ENCODE results near the gene HOMEZ. TPM values are rescaled to one million over a fixed set of nuclear protein-coding genes. Genes with fewer than 3 reads are reported as not detected.

Gene HOMEZ
- total RNA-seq, 1 donor from 2014 or later = 26.0 TPM

DNA sequence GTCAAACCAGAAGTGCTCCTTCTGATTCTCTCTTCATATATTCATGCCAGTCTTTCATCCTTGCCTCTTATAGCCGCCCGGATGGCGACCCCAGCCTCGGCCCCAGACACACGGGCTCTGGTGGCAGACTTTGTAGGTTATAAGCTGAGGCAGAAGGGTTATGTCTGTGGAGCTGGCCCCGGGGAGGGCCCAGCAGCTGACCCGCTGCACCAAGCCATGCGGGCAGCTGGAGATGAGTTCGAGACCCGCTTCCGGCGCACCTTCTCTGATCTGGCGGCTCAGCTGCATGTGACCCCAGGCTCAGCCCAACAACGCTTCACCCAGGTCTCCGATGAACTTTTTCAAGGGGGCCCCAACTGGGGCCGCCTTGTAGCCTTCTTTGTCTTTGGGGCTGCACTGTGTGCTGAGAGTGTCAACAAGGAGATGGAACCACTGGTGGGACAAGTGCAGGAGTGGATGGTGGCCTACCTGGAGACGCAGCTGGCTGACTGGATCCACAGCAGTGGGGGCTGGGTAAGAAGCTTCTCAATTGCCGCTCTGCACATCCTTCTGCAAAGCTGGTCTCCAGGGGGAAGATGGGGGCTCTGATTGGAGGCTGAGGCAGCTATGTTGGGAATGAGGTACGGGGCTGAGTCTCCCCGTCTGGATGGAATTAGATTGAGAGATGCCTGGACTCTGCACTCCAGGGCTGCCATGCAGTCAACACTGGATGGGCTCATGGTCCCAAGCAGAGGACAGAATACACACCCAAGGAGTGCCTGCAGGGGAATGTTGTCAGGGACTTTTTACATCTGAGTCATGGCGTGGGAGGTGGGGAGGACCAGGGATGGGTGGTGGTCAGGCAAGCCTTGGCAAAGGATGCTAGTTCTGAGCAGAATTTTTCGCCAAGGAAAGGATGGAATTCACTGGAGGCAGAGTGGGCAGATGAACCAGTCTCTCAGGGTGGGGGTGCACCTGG is 22.0 kb upstream of the HOMEZ start:
- no peak for DNase-seq (ENCODE audit: low spot score)

DNA sequence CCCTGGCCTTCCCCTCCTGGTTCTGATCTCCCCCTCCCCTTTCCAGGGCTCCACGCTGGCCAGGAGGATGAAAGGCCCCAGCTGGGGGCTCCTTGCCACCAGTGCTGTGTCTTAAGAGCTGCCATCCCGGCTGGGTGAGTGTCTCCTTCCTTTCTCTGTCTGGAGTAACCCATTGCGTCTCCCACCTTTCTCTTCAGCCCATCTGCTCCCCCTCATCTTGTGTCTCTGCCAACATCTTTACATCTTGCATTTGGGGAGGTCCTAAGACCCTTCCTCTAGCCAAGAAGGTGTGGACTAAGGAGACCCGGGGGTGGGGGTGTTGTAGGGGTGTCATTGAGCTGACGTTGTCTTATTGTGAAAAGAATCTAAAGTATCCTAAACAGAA is 21.2 kb upstream of the HOMEZ start:
- DNase-seq (ENCODE audit: low spot score) = no peak

- peak; percentile 92 for DNase-seq (ENCODE audit: low spot score)
These were observed 20.6 kb upstream of the HOMEZ start, which contains the start of gene BCL2L2 for GRCh38 chr14:23306412-23307145. Gene BCL2L2, plus strand, starts transcription at chr14:23306833. Its CDS starts 935 bp downstream, at chr14:23307768.

DNA sequence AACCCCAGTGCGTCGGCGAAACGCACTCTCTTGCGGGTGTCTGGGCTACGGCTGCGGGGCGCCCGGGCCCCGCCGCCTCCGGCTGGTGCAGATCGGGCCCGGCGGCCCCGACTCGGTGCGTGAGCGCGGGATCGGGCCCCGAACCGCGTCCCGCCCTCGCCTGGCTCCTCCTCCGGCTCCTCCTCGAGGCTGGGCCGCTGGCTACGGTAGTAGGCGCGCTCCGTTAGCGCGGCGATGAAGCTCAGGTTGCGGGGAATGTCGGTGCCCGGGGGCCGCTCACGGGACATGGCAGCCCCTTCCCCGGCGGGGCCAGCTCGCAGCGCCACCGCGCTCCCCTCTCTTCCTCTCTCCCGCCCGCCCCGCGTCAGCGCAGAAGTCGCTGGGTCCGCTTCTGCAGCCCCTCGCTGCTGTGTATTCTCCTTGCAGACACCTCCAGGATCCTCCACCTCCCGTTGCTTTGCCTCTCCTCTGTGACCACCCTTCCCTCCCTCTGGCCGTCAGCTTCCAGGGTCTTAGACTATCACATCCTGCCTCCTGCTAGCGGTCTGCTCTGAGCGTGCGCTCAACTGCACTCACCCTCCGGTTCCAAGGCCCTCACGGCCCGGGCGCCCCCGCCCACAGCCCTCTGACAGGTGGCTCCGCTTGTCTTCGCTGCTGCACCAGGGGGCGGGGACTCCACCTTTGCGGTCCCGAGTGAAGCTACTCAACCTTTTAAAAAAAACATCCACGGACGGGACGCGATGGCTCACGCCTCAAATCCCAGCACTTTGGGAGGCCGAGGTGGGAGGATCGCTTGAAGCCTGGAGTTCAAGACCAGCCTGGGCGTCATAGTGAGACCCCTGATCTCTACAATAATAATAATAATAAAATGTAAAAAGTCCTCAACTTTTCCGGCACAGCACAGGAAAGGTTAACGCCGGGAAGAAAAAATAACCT is 16.6 kb upstream of the HOMEZ start, which contains the start of gene PPP1R3E:
TSS of gene PPP1R3E (minus strand) at position 570 of the 936 bp plus-strand sequence. CDS start at position 287, 283 bp downstream.
- DNase-seq (ENCODE audit: low spot score) = peak; percentile 57

DNA sequence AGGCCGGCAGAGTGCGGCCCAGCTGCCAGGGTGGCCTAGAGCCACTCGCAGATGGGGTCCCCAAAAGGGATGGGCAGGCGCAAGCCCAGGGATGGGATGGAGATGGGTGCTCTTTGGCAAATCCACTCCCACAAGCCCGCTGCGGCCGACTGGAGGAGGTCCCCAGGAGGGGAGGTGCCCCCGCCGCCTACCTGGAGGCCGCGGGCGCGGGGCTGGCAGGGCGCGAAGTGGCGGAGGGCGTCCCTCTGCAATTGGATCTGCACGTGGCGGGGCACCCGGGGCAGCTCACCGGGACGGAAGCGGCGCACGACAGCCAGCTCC is 16.0 kb upstream of the HOMEZ start:
- DNase-seq (ENCODE audit: low spot score) = no peak

- DNase-seq (ENCODE audit: low spot score) = peak; percentile 98
These were observed 15.5 kb upstream of the HOMEZ start for GRCh38 chr14:23301288-23301968.

DNA sequence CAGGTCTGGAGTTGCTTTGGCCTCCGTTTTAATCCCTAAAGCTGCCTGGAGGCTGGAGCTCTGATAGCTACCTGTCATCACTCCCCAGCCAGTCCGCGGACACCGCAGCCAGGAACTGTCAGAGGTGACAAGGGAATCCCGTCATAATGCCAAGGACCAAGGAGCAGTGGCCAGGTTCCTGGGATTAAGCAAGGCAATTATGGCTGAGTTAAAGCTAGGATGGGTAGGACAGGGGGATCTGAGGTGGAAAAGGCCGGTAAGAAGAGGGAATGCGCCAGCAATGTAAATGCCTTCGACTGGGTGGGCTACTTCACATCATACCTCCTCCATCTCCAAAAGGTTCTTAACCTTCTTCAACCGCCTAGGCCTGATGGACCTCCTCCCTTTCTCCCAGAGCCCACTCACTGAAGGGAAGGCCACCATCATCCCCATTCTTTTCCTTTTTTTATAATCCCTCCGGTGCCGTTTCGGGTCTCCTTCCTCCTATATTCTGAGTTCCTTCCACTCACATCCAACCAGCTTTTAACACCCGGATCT is 14.8 kb upstream of the HOMEZ start:
- peak; percentile 36 for DNase-seq (ENCODE audit: low spot score)

DNA sequence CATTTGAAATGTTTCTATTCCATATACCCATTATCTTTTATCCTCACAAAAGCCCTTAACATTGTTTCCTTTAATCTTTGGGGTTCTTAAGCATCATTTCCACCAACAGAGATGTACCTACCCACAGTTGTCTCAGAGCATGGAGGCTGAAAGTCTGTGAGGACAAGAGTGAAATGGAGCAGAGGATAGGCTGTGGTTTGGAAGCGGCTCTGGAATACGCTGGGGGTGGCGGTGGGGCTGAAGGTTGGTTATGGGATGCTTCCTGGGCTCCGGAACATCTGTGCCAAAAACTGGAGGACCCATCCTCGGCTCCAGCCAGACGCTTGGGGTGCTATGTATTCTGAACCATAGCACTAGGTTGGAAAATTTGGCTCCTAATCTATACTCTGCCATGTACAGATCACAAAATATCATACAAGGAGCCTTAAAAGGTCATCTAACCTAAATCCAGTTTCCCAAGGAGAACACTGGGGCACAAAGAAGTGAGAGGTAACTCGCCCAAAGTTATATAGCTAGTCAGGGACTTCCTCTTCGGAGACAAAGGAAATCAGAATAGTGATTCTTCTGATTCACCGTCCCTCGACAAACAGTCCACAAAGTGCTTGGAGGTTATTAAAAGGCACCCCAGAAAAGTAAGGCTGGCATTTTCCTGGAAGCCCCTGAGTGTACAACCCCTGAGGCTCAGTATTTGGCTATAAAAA is 14.2 kb upstream of the HOMEZ start:
- no peak for DNase-seq (ENCODE audit: low spot score)

GRCh38 chr14:23299211-23299957 is 13.5 kb upstream of the HOMEZ start:
- peak; percentile 37 for DNase-seq (ENCODE audit: low spot score)

GRCh38 chr14:23297611-23298277 is 11.8 kb upstream of the HOMEZ start:
- DNase-seq (ENCODE audit: low spot score) = no peak

DNA sequence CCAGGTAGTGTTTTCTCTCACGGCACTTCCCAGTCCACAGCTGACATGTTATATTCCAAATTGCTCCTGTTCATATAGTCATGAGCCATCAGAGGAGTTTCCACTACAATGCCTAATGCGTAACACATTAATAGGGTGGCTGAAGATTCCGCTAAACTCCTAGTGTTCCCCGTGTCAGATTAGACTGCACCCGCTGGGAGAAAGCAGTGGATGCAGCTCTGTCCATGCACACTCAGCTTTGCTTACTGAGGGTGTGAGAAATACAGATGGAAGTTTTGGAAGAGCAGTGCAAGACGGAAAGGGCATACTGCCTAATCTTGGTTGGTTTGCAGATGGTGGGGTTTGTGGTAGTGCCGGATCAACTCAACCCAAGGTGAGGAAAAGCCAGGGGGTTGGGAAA is 11.2 kb upstream of the HOMEZ start:
- no peak for DNase-seq (ENCODE audit: low spot score)

DNA sequence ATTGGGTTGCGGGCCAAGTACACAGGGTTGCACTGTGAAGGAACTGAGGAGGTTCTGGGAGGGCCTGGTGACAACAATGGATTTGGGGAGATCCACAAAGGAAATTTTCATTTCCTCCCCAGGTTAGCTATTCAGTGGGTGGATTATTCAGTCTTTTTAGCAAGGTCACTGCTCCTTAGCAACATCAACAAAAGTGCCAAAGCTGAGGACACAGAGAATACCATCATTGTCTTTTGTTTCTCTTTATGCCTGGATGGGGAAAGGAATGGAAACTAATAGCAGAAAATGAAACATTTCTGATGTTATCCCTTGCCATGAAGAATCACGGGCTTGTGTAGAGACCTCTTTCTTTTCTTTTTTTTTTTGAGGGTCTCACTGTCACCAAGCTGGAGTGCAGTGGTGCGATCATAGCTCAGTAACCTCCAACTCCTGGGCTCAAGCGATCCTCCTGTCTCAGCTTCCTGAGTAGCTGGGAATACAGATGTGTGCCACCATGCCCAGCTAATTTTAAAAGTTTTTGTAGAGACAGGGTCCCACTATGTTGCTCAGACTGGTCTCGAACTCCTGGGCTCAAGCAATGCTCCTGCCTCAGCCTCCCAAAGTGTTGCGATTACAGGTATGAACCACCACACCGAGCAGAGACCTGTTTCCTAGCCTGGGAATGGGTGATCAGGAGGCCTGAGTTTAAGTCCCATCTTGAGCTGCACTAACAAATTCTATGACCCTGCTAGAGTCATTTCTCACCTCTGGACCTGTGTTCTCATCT is 10.3 kb upstream of the HOMEZ start:
- no peak for DNase-seq (ENCODE audit: low spot score)

DNA sequence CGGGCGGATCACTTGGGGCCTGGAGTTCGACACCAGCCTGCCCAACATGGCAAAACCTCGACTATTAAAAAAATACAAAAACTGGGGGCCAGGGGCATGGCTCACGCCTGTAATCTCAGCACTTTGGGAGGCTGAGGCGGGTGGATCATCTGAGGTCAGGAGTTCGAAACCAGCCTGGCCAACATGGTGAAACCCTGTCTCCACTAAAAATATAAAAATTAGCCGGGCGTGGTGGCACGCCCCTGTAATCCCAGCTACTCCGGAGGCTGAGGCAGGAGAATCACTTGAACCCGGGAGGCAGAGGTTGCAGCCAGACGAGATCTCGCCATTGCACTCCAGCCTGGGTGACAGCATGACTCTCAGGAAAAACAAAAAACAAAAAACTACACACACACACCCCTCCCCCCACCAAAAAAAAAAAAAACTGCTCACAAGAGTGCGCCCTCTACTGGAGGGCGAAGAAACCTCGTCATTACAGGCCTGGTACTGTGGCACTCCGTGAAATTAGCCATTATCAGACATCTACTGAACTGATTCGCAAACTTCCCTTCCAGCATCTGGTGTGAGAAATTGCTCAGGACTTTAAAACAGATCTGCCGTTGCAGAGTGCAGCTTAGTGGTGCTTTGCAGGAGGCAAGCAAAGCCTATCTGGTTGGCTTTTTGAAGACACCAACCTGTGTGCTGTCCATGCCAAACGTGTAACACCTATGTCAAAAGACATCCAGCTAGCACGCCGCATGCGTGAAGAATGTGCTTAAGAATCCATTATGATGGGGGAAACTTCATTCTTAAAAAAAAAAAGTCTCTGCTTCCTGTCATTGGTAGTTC is 9.0 kb upstream of the HOMEZ start:
- DNase-seq (ENCODE audit: low spot score) = peak; percentile 23

DNA sequence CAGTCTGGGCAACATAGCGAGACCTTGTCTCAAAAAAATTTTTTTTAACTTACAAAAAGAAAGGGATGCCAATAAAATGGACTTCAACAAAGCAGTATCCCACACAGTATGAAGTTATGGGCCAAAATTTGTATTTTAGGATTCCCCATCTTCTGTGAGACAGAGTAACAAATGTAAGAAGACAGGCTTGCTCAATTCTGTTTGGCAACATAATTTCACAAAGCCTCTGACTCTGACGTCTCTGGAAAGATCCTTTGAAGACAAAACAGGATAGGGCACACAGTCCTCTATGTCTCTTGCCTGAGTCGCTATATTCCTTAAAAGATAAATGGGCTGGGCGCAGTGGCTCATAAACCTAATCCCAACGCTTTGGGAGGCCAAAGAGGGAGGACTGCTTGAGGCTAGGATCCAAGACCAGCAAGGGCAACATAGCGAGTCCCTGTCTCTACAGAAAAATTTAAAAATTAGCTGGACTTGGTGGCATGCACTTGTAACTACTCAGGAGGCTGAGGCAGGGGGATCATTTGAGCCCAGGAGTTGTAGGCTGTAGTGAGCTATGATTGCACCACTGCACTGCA is 1.1 kb upstream of the HOMEZ start:
- no peak for DNase-seq (ENCODE audit: low spot score)

- DNase-seq (ENCODE audit: low spot score) = no peak
These were observed 357 bp downstream of the HOMEZ start for GRCh38 chr14:23285530-23286019.

DNA sequence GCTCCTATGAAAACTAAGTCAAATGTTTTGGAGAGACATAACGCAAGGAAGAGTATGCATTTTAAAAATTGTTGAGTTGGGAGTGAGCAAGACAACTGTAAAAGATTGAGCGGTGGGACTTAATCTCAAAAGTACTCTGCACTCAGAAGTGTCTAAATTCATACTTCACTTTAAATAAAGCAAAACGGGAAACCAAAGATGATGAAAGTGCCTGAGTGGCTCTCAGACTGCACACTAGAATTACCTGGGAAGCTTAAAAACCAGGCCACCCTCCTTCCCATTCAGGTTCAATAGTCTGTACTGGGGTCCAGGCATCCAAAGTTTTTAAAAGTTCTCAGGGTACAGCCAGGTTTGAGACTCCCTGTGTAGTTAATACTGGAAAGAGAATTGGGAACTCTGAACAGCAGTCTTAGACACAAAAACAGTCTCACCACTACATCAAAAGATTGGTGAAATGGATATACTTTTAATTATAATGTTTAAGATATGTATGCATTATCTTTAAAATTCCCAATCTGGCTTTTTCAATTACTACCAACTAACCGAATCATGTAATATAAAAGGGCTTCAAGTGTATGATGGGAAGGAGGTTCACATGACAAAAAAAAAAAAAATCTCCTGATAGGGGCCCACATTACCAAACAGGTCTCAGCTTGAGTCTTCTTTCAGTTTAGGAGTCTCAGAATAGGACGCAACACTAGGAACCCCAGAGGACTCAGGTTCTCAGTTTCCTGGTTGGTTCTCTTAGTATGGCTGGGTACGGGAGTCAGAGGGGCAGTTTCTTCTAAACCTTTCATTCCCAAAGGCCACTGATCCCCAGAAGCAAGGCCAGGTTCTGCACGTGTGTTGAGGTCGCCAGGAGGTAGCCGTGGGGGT is 1.0 kb downstream of the HOMEZ start:
- no peak for DNase-seq (ENCODE audit: low spot score)
